ENCODE data around the gene MACROD1.

- no peak for TF ChIP-seq CTCF (IDR thresholded peaks at IDR 0.05 in 8 of 11, conservative IDR thresholded peaks at IDR 0.05 in 3 of 11)
- TF ChIP-seq POLR2AphosphoS5 (IDR thresholded peaks at IDR 0.05) = peak in 1 of 3 donors; percentile 56
Measured at GRCh38 chr11:64211181-64211872, 45.4 kb upstream of the MACROD1 start.

Data from spleen (tissue), 7 donors.